Thyroid gland (tissue), 4 donors: ENCODE results near the gene RPS8.
A peak's percentile ranks its signal among the peaks of the same experiment; 100 is the strongest.

Experiments used
- CTCF ChIP-seq, 6 experiments: fragments of 200-600 bp in 3 of 6; fragments of 450-650 bp in 3 of 6; sonication (generic) in 3 of 6; IDR thresholded peaks; one replicate each; pipeline ENCODE4 v1.5.1; 2016 to 2019; ENCODE audit warnings: antibody characterized with exemption in 6 of 6, mild to moderate bottlenecking in 2 of 6, inconsistent platforms in 1 of 6, moderate library complexity in 1 of 6
- POLR2A ChIP-seq, 2 donors: fragments of 450-650 bp; IDR thresholded peaks; one replicate each; pipeline ENCODE4 v1.6.1; 2017; ENCODE audit warnings: antibody characterized with exemption in 2 of 2, mild to moderate bottlenecking in 2 of 2, moderate library complexity in 1 of 2

GRCh38 chr1:44775078-44775929 is at the start of gene RPS8:
- TF ChIP-seq POLR2A (IDR thresholded peaks at IDR 0.05): peak; percentile 33 to 94
- peak in 1 of 6 experiments; percentile 3 for TF ChIP-seq CTCF (IDR thresholded peaks at IDR 0.05)
